OCI-LY1 (cell line): ENCODE measurements around the gene CHAD.

Experiments used
- CTCF ChIP-seq: fragments of 200-600 bp; sonication (generic), shearing (Covaris generic); IDR thresholded peaks from 2 replicates; pipeline ENCODE4 v1.5.1; 2017; ENCODE audit warnings: mild to moderate bottlenecking, antibody characterized with exemption, low read length, moderate library complexity, mixed read lengths
- EZH2 ChIP-seq: fragments of 200-600 bp; sonication (generic), shearing (Covaris generic); IDR thresholded peaks from 2 replicates; pipeline ENCODE4 v1.8.0; 2017; ENCODE audit warnings: borderline replicate concordance, mixed run types, mild to moderate bottlenecking, antibody characterized with exemption, low read length, moderate library complexity, mixed read lengths

DNA sequence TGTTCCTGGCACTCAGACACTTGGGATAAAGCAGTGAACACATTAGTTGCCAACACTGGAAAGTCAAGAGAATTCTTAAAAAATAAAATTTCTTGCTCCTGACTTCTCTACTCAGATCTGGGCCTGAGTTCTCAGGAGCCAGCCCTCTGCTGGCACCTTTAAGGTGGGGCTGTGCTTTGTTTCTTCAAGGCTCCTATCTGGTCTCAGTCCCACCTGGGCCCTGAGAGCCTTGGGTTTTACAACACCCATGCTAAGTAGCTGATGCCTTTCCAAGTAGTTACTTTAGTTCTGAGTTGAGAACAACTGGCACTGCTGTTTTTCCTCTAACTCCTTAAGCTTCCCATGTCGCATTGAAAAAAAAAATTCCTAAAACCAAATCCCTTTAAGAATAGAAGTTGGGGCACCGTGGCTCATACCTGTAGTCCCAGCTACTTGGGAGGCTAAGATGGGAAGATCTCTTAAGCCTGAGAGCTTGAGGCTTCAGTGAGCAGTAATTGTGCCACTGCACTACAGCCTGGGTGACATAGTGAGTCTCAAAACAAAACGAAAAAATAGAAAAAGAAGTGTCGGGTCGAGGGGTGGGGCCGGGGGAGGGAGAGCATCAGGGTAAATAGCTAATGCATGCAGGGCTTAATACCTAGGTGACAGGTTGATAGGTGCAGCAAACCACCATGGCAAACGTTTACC lies 16.6 kb downstream of the CHAD start:
- TF ChIP-seq CTCF: no peak
- TF ChIP-seq EZH2: no peak
